Psoas muscle (tissue), 8 donors: ENCODE measurements around the gene NCDN. TPM values are rescaled to one million over a fixed set of nuclear protein-coding genes. Genes with fewer than 3 reads are reported as not detected.

Experiments used
- ATAC-seq, 4 donors: fragments of 200-7000 bp; cut with Tn5 transposase; one replicate each; pipeline ENCODE4 v1.9.1; 2020; ENCODE audit warnings: moderate library complexity in 3 of 4, mild to moderate bottlenecking in 2 of 4
- DNase-seq, 2 donors: peaks; one replicate each; pipeline ENCODE4 v3.0.0-alpha.2; 2020
- H3K27ac ChIP-seq: fragments of 200-600 bp; one replicate; pipeline ENCODE4 v1.8.0; 2022
- H3K27me3 ChIP-seq, 3 donors: fragments of 200-600 bp in 1 of 3; one replicate each; pipeline versions ENCODE4 v1.6.1 to v1.8.0; 2013 to 2022; ENCODE audit warnings: low read length in 2 of 3, mild to moderate bottlenecking in 2 of 3, moderate library complexity in 1 of 3; ENCODE audit not compliant: insufficient read depth in 3 of 3
- H3K36me3 ChIP-seq, 2 donors: fragments of 200-600 bp in 1 of 2; one replicate each; pipeline versions ENCODE4 v1.6.1 to v1.8.0; 2013 to 2022; ENCODE audit warnings: low read depth in 1 of 2, mild to moderate bottlenecking in 1 of 2, moderate library complexity in 1 of 2; ENCODE audit not compliant: insufficient read depth in 1 of 2
- H3K4me1 ChIP-seq: fragments of 200-600 bp; one replicate; pipeline ENCODE4 v1.8.0; 2022
- H3K4me3 ChIP-seq: fragments of 200-600 bp; one replicate; pipeline ENCODE4 v1.8.0; 2022; ENCODE audit warnings: mild to moderate bottlenecking
- H3K9me3 ChIP-seq: fragments of 200-600 bp; one replicate; pipeline ENCODE4 v1.8.0; 2022
- WGBS, 3 donors: extraction: QIAGEN DNeasy Blood & Tissue Kit; methylation state at CpG; one replicate each; pipeline versions ENCODE4 v1.1.6 to v1.1.7; 2013; 5-methylcytosine and 5-hydroxymethylcytosine counted together
- intact Hi-C, 2 donors: fragments of 100-400 bp; cut with DNase I; formaldehyde crosslinking; loops; one replicate each; pipeline versions ENCODE4 v1.11.0 to v1.14.2; 2022
- polyA plus RNA-seq, 3 donors: library from polyadenylated mRNA; stranded (reverse); fragments of 200-250 nt; gene quantifications; one replicate each; pipeline ENCODE4 v1.2.3, GENCODE V29; 2013
- total RNA-seq, 4 donors: library from RNA; stranded (reverse); fragmentation: NEBNext Ultra II Directional in 2 of 4; extraction: Animal tissue kit (Norgen Biotek cat#: 25700) in 2 of 4; gene quantifications; one replicate each; pipeline versions ENCODE4 v1.2.1 to v1.2.4, GENCODE V29; 2021 to 2023
- TF ChIP-seq, protein P1 (sequence below): fragments of 200-600 bp; IDR thresholded peaks from one replicate; pipeline ENCODE4 v1.8.0; 2022; ENCODE audit warnings: antibody characterized with exemption
- donor health status: healthy with polysubstance abuse.
- donor health status: DM: no; HTN: no; CAD: no; lungs with moderate emphysema.
- donor health status: Bipolar disorder and iron deficiency.
- donor health status: healthy.
- donor health status: DM: yes; HTN: yes; CAD: no.
- donor health status: DM: no; HTN: no; CAD: no.
- donor health status: DM: no; HTN: no; CAD: no.
- donor health status: DM: yes; HTN: yes; CAD: no.

Gene NCDN
- total and polyA plus RNA-seq, 7 donors, result 6.8 to 23.1 (median 13.9) TPM

DNA sequence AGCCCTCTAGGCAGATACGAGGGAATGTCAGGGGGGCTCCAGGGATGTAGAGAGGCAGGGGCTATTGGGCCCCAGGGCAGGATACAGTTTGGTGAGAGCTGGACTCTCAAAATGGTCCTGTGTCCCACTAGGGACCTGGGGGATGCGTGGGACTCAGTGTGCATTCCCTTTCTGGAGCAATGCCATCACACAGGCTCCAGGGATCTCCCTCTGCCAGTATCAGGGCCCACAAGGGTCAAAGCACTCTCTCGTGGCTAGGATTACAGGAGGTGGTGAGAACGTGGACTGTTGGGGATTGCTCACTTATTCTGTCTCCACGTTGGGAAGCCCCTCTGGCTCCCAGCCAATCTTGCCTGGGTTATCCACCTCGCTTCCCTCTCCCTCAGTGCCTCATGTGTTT, 26.2 kb upstream of the NCDN start:
- H3K9me3 ChIP-seq, result no peaks in the 10 kb centered on the region
- H3K36me3 ChIP-seq, result no peaks in the 10 kb centered on the region
- TF ChIP-seq, protein P1, sequence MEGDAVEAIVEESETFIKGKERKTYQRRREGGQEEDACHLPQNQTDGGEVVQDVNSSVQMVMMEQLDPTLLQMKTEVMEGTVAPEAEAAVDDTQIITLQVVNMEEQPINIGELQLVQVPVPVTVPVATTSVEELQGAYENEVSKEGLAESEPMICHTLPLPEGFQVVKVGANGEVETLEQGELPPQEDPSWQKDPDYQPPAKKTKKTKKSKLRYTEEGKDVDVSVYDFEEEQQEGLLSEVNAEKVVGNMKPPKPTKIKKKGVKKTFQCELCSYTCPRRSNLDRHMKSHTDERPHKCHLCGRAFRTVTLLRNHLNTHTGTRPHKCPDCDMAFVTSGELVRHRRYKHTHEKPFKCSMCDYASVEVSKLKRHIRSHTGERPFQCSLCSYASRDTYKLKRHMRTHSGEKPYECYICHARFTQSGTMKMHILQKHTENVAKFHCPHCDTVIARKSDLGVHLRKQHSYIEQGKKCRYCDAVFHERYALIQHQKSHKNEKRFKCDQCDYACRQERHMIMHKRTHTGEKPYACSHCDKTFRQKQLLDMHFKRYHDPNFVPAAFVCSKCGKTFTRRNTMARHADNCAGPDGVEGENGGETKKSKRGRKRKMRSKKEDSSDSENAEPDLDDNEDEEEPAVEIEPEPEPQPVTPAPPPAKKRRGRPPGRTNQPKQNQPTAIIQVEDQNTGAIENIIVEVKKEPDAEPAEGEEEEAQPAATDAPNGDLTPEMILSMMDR, result no peak
- peaks cover 24% of the 10 kb centered on the region for H3K4me1 ChIP-seq
- H3K4me3 ChIP-seq, result no peak overlapping the region
- no peak for ATAC-seq
- WGBS, 3 donors, result 62 to 83% (median 66%) methylated on average over 6 of the region's 6 CpGs
- H3K27me3 ChIP-seq, result no peaks in the 10 kb centered on the region
- no peak overlapping the region for H3K27ac ChIP-seq
- DNase-seq, result no peak
- intact Hi-C loops, result no loop called here

DNA sequence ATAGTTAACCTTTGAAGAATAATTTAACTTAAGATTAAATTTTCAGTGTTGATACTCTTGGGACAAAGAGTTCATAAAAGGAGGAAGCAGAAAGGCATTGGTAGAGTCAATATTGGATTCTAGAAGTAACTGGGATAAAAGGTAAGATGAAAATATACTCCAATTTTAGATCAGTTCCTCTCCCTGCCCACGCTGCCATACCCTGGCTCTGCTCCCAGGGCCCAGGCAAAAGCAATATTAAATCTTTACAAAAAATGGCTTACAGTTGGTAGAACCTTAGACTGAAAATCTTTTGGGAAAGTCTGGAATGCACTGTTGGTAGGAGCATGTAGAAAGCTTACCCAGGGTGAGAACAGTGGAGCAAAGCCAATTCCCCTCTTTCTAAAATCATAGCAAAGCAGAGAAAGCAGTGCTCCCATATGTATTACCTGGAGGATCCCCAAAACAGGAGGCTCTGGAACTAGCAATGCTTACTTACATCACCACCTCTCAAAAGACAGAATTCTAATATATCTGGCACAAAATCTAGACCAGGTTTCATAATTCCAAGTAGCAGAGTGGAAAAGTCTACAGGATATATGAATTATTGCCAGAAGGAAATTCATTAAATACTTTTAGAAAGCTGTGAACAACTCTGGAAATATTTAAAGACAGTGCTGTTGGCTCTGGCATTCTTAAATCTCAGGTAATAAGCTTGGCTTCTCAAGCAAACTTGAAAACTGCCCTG, 24.9 kb upstream of the NCDN start:
- H3K27ac ChIP-seq, result no peak overlapping the region
- no peaks in the 10 kb centered on the region for H3K9me3 ChIP-seq
- H3K4me1 ChIP-seq, result peaks cover 36% of the 10 kb centered on the region
- intact Hi-C loops, result no loop called here
- no peak overlapping the region for H3K4me3 ChIP-seq
- ATAC-seq (no peak), DNase-seq (no peak)
- TF ChIP-seq, protein P1, result no peak
- no peaks in the 10 kb centered on the region for H3K36me3 ChIP-seq
- no peaks in the 10 kb centered on the region for H3K27me3 ChIP-seq
- 14 to 50% (median 32%) methylated on average over 1 of the region's 1 CpG for WGBS, 3 donors

DNA sequence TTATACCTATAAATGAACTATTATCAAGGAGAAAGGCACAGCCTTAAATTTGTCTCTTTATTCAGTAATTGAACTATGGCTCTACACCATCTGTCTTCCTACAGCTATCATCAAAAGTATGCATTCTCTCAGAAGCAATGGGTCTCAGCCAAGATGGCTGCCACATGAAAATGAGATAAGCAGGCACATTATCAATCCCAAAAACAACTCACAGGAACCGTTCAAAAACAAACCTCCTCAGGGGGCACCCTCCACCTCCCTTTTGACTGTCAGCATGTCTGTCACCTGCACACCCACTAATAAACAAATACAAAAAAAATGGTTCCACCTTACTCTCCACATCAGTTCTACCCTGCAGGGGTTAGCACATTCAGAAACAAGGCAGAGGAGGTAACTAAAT, 24.0 kb upstream of the NCDN start:
- ATAC-seq (no peak), DNase-seq (no peak)
- Histone ChIP-seq H3K36me3 (no peaks in the 10 kb centered on the region), H3K4me1 (peaks cover 43% of the 10 kb centered on the region), H3K9me3 (no peaks in the 10 kb centered on the region), H3K27me3 (no peaks in the 10 kb centered on the region), H3K27ac (no peak overlapping the region), H3K4me3 (no peak overlapping the region)
- TF ChIP-seq, protein P1, result no peak
- WGBS, 3 donors, result 30 to 43% (median 39%) methylated on average over 1 of the region's 1 CpG
- intact Hi-C loops, result no loop called here

DNA sequence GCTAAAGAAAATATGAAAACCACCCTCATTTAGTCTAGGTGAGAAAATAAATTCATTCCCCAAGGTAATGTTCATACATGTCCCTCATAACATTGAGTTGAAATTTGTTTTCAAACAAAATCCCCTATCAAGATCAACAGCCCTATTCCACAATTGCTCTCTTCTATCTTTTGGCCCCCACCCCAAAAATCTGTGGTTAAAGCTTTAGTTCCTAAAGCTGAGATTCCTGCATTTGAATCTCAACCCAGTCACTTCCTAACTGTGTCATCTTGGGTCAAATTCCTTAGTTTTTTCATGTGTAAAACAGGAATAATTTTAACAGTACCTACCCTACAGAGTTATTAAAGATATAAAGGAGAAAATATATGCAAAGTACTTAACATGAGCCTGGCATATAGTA, 22.4 kb upstream of the NCDN start:
- H3K27me3 ChIP-seq, result no peaks in the 10 kb centered on the region
- ATAC-seq (no peak), DNase-seq (no peak)
- no peak overlapping the region for H3K4me3 ChIP-seq
- intact Hi-C loops, result no loop called here
- H3K27ac ChIP-seq, result no peak overlapping the region
- TF ChIP-seq, protein P1, result no peak
- peaks cover 58% of the 10 kb centered on the region for H3K4me1 ChIP-seq
- H3K9me3 ChIP-seq, result no peaks in the 10 kb centered on the region
- H3K36me3 ChIP-seq, result no peaks in the 10 kb centered on the region
